ENCODE measurements around the gene CTSE. TPM values are rescaled to one million over a fixed set of nuclear protein-coding genes. Genes with fewer than 3 reads are reported as not detected.
"Not testable (repeated sequence)": the region's sequence is repeated elsewhere in the genome, so short reads cannot be mapped to it uniquely, and the experiment has no call there.

CTSE gene
- total RNA-seq, 3 donors from 2014 or later (not counting 1 experiment from before 2014, with no cell fraction given): not detected

DNA sequence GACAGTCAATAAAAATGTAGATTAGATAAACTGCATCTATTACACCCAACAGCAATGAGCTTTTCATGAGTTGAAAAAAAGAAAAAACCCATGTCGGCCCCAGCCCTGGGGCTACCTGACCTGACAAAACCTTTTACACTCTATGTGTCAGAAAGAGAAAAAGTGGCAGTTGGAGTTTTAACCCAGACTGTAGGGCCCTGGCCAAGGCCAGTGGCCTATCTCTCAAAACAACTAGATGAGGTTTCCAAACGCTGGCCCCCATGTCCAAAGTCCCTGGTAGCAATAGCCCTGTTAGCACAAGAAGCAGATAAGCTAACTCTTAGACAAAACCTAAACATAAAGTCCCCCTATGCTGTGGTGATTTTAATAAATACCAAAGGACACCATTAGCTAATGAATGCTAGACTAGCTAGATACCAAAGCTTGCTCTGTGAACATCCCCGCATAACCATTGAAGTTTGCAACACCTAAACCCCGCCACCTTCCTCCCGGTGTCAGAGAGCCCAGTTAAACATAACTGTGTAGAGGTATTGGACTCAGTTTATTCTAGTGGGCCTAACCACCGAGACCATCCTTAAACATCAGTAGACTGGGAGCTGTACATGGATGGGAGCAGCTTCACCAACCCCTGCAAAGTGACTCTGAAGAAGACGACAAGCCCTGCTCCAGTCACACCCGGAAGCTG is 32.1 kb upstream of the CTSE start:
- H3K9me3 ChIP-seq (ENCODE audit: control insufficient read depth, insufficient read depth, low read length); H3K27me3 ChIP-seq (ENCODE audit: control insufficient read depth, insufficient read depth, low read length); H3K27me3 Mint-ChIP-seq (ENCODE audit: low read depth in 2 of 2); H3K36me3 Mint-ChIP-seq; H3K4me1 Mint-ChIP-seq; H3K4me3 ChIP-seq (ENCODE audit: low read length); H3K27ac ChIP-seq (ENCODE audit: low read length); DNase-seq; H3K27ac Mint-ChIP-seq; H3K9me3 Mint-ChIP-seq; ATAC-seq; H3K36me3 ChIP-seq (ENCODE audit: control insufficient read depth, insufficient read depth, low read length); intact Hi-C loops (cut with micrococcal nuclease); H3K4me3 Mint-ChIP-seq: not testable (repeated sequence)
- WGBS (ENCODE audit: insufficient coverage): 90% methylated on average over 8 of the region's 8 CpGs
- peaks cover 19% of the 10 kb centered on the region for H3K4me1 ChIP-seq (ENCODE audit: control insufficient read depth, insufficient read depth, low read length)

GRCh38 chr1:206055069-206055625 is 31.5 kb upstream of the CTSE start:
- ATAC-seq; intact Hi-C loops (cut with micrococcal nuclease); H3K27me3 ChIP-seq (ENCODE audit: control insufficient read depth, insufficient read depth, low read length); H3K27ac Mint-ChIP-seq; H3K4me3 ChIP-seq (ENCODE audit: low read length); H3K27me3 Mint-ChIP-seq (ENCODE audit: low read depth in 2 of 2); H3K36me3 ChIP-seq (ENCODE audit: control insufficient read depth, insufficient read depth, low read length); DNase-seq; H3K36me3 Mint-ChIP-seq; H3K27ac ChIP-seq (ENCODE audit: low read length); H3K4me3 Mint-ChIP-seq; H3K9me3 ChIP-seq (ENCODE audit: control insufficient read depth, insufficient read depth, low read length); H3K9me3 Mint-ChIP-seq: not testable (repeated sequence)
- H3K4me1 Mint-ChIP-seq: peaks cover 10 to 11% of the 10 kb centered on the region in 2 donors
- peaks cover 21% of the 10 kb centered on the region for H3K4me1 ChIP-seq (ENCODE audit: control insufficient read depth, insufficient read depth, low read length)
- 96% methylated on average over 7 of the region's 12 CpGs for WGBS (ENCODE audit: insufficient coverage)

- intact Hi-C loops (cut with micrococcal nuclease): not testable (repeated sequence)
These were observed 29.9 kb upstream of the CTSE start for GRCh38 chr1:206053616-206054015.

GRCh38 chr1:206052919-206053610 is 29.4 kb upstream of the CTSE start, which contains the start of gene RHEX:
Gene RHEX, plus strand, starts transcription at chr1:206053173. Its CDS starts 44,656 bp downstream, at chr1:206097829.
- H3K9me3 ChIP-seq (ENCODE audit: control insufficient read depth, insufficient read depth, low read length); H3K36me3 ChIP-seq (ENCODE audit: control insufficient read depth, insufficient read depth, low read length); ATAC-seq; DNase-seq; H3K27ac Mint-ChIP-seq; intact Hi-C loops (cut with micrococcal nuclease); H3K36me3 Mint-ChIP-seq; H3K4me3 Mint-ChIP-seq; H3K27me3 ChIP-seq (ENCODE audit: control insufficient read depth, insufficient read depth, low read length); H3K4me3 ChIP-seq (ENCODE audit: low read length); H3K27me3 Mint-ChIP-seq (ENCODE audit: low read depth in 2 of 2); H3K9me3 Mint-ChIP-seq: not testable (repeated sequence)
- 81% methylated on average over 17 of the region's 17 CpGs for WGBS (ENCODE audit: insufficient coverage)
- H3K4me1 Mint-ChIP-seq: peaks cover 10 to 11% of the 10 kb centered on the region in 2 donors
- Histone ChIP-seq H3K4me1 (ENCODE audit: control insufficient read depth, insufficient read depth, low read length) (peaks cover 21% of the 10 kb centered on the region), H3K27ac (ENCODE audit: low read length) (peak within 1 kb of the TSS; percentile 61)

More at GRCh38 chr1:206053616-206054015, 29.9 kb upstream of the CTSE start:
- not testable (repeated sequence) for H3K36me3 ChIP-seq (ENCODE audit: control insufficient read depth, insufficient read depth, low read length); H3K27me3 ChIP-seq (ENCODE audit: control insufficient read depth, insufficient read depth, low read length); H3K9me3 Mint-ChIP-seq; H3K9me3 ChIP-seq (ENCODE audit: control insufficient read depth, insufficient read depth, low read length); H3K27ac Mint-ChIP-seq; DNase-seq; H3K36me3 Mint-ChIP-seq; H3K27me3 Mint-ChIP-seq (ENCODE audit: low read depth in 2 of 2); ATAC-seq; H3K4me3 ChIP-seq (ENCODE audit: low read length); H3K4me3 Mint-ChIP-seq
- H3K4me1 ChIP-seq (ENCODE audit: control insufficient read depth, insufficient read depth, low read length): peaks cover 21% of the 10 kb centered on the region
- 86% methylated on average over 4 of the region's 4 CpGs for WGBS (ENCODE audit: insufficient coverage)
- peak overlapping the region; percentile 61 for H3K27ac ChIP-seq (ENCODE audit: low read length)
- peaks cover 10 to 11% of the 10 kb centered on the region in 2 donors for H3K4me1 Mint-ChIP-seq

GRCh38 chr1:206052231-206052865 is 28.7 kb upstream of the CTSE start:
- H3K27me3 Mint-ChIP-seq (ENCODE audit: low read depth in 2 of 2); H3K36me3 ChIP-seq (ENCODE audit: control insufficient read depth, insufficient read depth, low read length); H3K27ac Mint-ChIP-seq; H3K27me3 ChIP-seq (ENCODE audit: control insufficient read depth, insufficient read depth, low read length); H3K4me3 Mint-ChIP-seq; H3K4me3 ChIP-seq (ENCODE audit: low read length); H3K9me3 ChIP-seq (ENCODE audit: control insufficient read depth, insufficient read depth, low read length); DNase-seq; intact Hi-C loops (cut with micrococcal nuclease); H3K36me3 Mint-ChIP-seq; ATAC-seq; H3K9me3 Mint-ChIP-seq: not testable (repeated sequence)
- WGBS (ENCODE audit: insufficient coverage): 85% methylated on average over 3 of the region's 8 CpGs
- H3K4me1 Mint-ChIP-seq: peaks cover 10 to 11% of the 10 kb centered on the region in 2 donors
- H3K4me1 ChIP-seq (ENCODE audit: control insufficient read depth, insufficient read depth, low read length): peaks cover 21% of the 10 kb centered on the region
- peak overlapping the region; percentile 61 for H3K27ac ChIP-seq (ENCODE audit: low read length)

Measured in natural killer cell (primary cell).